Measurements from ENCODE around the gene HMGXB4. TPM values are rescaled to one million over a fixed set of nuclear protein-coding genes. Genes with fewer than 3 reads are reported as not detected.

HMGXB4 gene
- total and polyA plus RNA-seq, 8 donors: 4.8 to 31.0 (median 13.4) TPM

GRCh38 chr22:35226958-35227647 is 30.2 kb upstream of the HMGXB4 start:
- no peaks in the 10 kb centered on the region for H3K36me3 ChIP-seq
- no peak for DNase-seq
- TF ChIP-seq POLR2A (IDR thresholded peaks at IDR 0.05) (no peak), EP300 (IDR thresholded peaks at IDR 0.05) (no peak), POLR2AphosphoS5 (IDR thresholded peaks at IDR 0.05) (no peak), CTCF (IDR thresholded peaks at IDR 0.05) (no peak)
- intact Hi-C loops (cut with DNase I; ENCODE audit: low total_unique reads): no loop called here
- no peak overlapping the region for H3K27ac ChIP-seq
- WGBS, 5 donors: 64 to 73% (median 69%) methylated on average over 5 of the region's 5 CpGs
- H3K27me3 ChIP-seq: peaks cover 0 to 59% (median 5%) of the 10 kb centered on the region in 3 donors
- H3K9me3 ChIP-seq: peaks cover 0 to 6% (median 0%) of the 10 kb centered on the region in 4 donors
- H3K4me3 ChIP-seq: no peak overlapping the region
- H3K4me1 ChIP-seq: no peaks in the 10 kb centered on the region

- H3K36me3 ChIP-seq: no peaks in the 10 kb centered on the region
- peaks cover 0 to 6% (median 0%) of the 10 kb centered on the region in 4 donors for H3K9me3 ChIP-seq
- H3K27ac ChIP-seq: no peak overlapping the region
- TF ChIP-seq CTCF (IDR thresholded peaks at IDR 0.05) (no peak), EP300 (IDR thresholded peaks at IDR 0.05) (no peak), POLR2A (IDR thresholded peaks at IDR 0.05) (no peak), POLR2AphosphoS5 (IDR thresholded peaks at IDR 0.05) (no peak)
- DNase-seq: no peak
- H3K4me1 ChIP-seq: no peaks in the 10 kb centered on the region
- WGBS, 5 donors: 71 to 87% (median 81%) methylated on average over 7 of the region's 7 CpGs
- peaks cover 0 to 63% (median 5%) of the 10 kb centered on the region in 3 donors for H3K27me3 ChIP-seq
- H3K4me3 ChIP-seq: no peak overlapping the region
- intact Hi-C loops (cut with DNase I; ENCODE audit: low total_unique reads): no loop called here
Measured at GRCh38 chr22:35229865-35230264, 27.4 kb upstream of the HMGXB4 start.

- H3K27ac ChIP-seq: no peak overlapping the region
- intact Hi-C loops (cut with DNase I; ENCODE audit: low total_unique reads): no loop called here
- DNase-seq: no peak
Measured at GRCh38 chr22:35230417-35230816, 26.9 kb upstream of the HMGXB4 start.

More at GRCh38 chr22:35230417-35230816, 26.9 kb upstream of the HMGXB4 start:
- Histone ChIP-seq H3K27me3 (peaks cover 0 to 59% (median 5%) of the 10 kb centered on the region in 3 donors), H3K4me1 (no peaks in the 10 kb centered on the region), H3K36me3 (no peaks in the 10 kb centered on the region), H3K9me3 (peaks cover 0 to 6% (median 0%) of the 10 kb centered on the region in 4 donors), H3K4me3 (no peak overlapping the region)
- no peak for TF ChIP-seq EP300 (IDR thresholded peaks at IDR 0.05)
- no peak for TF ChIP-seq CTCF (IDR thresholded peaks at IDR 0.05)
- no peak for TF ChIP-seq POLR2AphosphoS5 (IDR thresholded peaks at IDR 0.05)
- TF ChIP-seq POLR2A (IDR thresholded peaks at IDR 0.05): no peak
